Adipocyte (in vitro differentiated cells): Measurements from ENCODE around the gene MIER2.

ENCODE experiments used
- DNase-seq: peaks from one replicate; pipeline ENCODE4 v3.0.0-alpha.2; 2015; ENCODE audit warnings: low read depth
- H3K27me3 ChIP-seq: replicated peaks from 2 replicates; pipeline ENCODE4 v1.7.0; 2013; ENCODE audit warnings: mild to moderate bottlenecking, low read length, moderate library complexity; ENCODE audit not compliant: control insufficient read depth, insufficient read depth
- H3K36me3 ChIP-seq: 2 replicates; pipeline ENCODE4 v1.7.0; 2013; ENCODE audit warnings: low read length, mild to moderate bottlenecking, moderate library complexity; ENCODE audit not compliant: control insufficient read depth, insufficient read depth, severe bottlenecking
- H3K4me1 ChIP-seq: 2 replicates; pipeline ENCODE4 v1.7.0; 2013; ENCODE audit warnings: mild to moderate bottlenecking, low read length, moderate library complexity; ENCODE audit not compliant: control insufficient read depth, insufficient read depth
- H3K4me3 ChIP-seq: 2 replicates; pipeline ENCODE4 v1.7.0; 2013; ENCODE audit warnings: mild to moderate bottlenecking, low read length, moderate library complexity
- H3K9ac ChIP-seq: 2 replicates; pipeline ENCODE4 v1.7.0; 2013; ENCODE audit warnings: mild to moderate bottlenecking, low read length, moderate library complexity
- H3K9me3 ChIP-seq: 2 replicates; pipeline ENCODE4 v1.7.0; 2013; ENCODE audit warnings: mild to moderate bottlenecking, low read length, moderate library complexity; ENCODE audit not compliant: control insufficient read depth

Gene MIER2

DNA sequence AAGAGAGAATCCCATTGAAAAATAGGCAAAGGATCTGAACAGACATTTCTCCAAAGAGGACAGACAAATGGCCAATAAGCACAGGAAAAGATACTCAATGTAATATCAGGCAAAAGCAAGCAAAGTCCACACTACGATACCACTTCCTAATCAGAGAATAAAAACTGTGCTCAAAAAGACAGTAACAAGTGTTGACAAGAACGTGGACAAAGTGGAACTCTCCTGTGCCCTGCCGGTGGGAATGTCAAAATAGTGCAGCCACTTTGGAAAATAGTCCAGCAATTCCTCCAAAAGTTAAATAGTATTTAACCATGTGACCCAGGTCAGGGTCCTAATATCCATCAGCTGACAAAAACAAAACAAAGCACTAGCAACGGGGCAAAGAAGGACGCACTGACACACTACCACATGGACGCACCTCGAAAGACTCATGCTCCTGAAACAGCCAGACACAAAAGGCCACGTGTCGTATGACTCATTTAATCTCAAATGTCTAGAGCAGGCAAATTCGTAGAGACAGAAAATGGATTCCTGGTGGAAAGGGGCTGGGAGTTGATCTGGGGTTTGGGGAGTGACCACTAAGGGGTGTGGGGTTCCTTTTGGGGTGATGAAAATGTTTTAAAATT, 5.2 kb downstream of the MIER2 start:
- no peak overlapping the region for H3K9ac ChIP-seq
- H3K4me1 ChIP-seq = peaks cover 48% of the 10 kb centered on the region
- no peaks in the 10 kb centered on the region for H3K27me3 ChIP-seq
- H3K9me3 ChIP-seq = no peaks in the 10 kb centered on the region
- no peak overlapping the region for H3K4me3 ChIP-seq
- DNase-seq = no peak
- H3K36me3 ChIP-seq = peaks cover 15% of the 10 kb centered on the region

GRCh38 chr19:338421-338820, 6.2 kb downstream of the MIER2 start:
- no peak overlapping the region for H3K4me3 ChIP-seq
- H3K4me1 ChIP-seq = peaks cover 43% of the 10 kb centered on the region
- DNase-seq = no peak
- no peak overlapping the region for H3K9ac ChIP-seq
- no peaks in the 10 kb centered on the region for H3K9me3 ChIP-seq
- no peaks in the 10 kb centered on the region for H3K27me3 ChIP-seq
- H3K36me3 ChIP-seq = peaks cover 21% of the 10 kb centered on the region

DNA sequence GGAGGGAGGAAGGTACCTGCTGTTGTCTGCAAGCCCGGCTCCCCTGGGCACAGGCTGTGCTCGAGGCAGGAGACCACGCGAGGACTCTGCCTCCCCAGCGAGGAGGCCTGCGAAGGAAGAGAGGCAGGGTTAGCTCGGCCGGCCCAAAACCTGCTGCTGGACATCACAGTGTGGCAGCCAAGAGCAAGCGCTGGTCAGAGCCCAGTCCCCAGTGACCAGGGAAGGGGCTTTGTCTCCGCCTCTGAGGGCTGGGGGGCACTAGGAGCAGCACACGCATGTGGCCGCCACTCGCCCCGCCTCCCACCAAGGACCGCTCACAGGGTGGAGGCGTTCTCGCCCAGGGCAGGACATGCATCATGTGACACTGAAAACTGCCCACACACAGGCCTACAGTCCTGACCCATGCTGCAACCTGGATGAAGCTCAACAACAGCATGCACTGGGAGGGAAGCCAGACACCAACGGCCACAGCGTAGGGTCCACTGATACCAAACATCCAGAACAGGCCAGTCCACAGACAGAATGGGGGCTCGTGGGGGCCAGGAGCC, 8.5 kb downstream of the MIER2 start:
- no peaks in the 10 kb centered on the region for H3K27me3 ChIP-seq
- H3K4me1 ChIP-seq = peaks cover 21% of the 10 kb centered on the region
- DNase-seq = no peak
- H3K9ac ChIP-seq = peak overlapping the region; percentile 61
- no peaks in the 10 kb centered on the region for H3K9me3 ChIP-seq
- H3K4me3 ChIP-seq = peak overlapping the region; percentile 17
- peaks cover 25% of the 10 kb centered on the region for H3K36me3 ChIP-seq

- DNase-seq = no peak
- Histone ChIP-seq H3K36me3 (peaks cover 31% of the 10 kb centered on the region), H3K4me1 (peaks cover 17% of the 10 kb centered on the region), H3K4me3 (peak overlapping the region; percentile 17), H3K9me3 (no peaks in the 10 kb centered on the region), H3K27me3 (no peaks in the 10 kb centered on the region), H3K9ac (peak overlapping the region; percentile 61)
These were observed 9.0 kb downstream of the MIER2 start for GRCh38 chr19:335486-336066.

- peaks cover 29% of the 10 kb centered on the region for H3K36me3 ChIP-seq
- no peak overlapping the region for H3K9ac ChIP-seq
- no peak overlapping the region for H3K4me3 ChIP-seq
- H3K27me3 ChIP-seq = no peaks in the 10 kb centered on the region
- H3K9me3 ChIP-seq = no peaks in the 10 kb centered on the region
- peaks cover 17% of the 10 kb centered on the region for H3K4me1 ChIP-seq
- DNase-seq = no peak
These were observed 9.5 kb downstream of the MIER2 start for GRCh38 chr19:335072-335471.

GRCh38 chr19:334296-335071, 10.1 kb downstream of the MIER2 start:
- Histone ChIP-seq H3K4me3 (no peak overlapping the region), H3K27me3 (no peaks in the 10 kb centered on the region), H3K36me3 (peaks cover 35% of the 10 kb centered on the region), H3K9me3 (no peaks in the 10 kb centered on the region), H3K4me1 (peaks cover 17% of the 10 kb centered on the region), H3K9ac (no peak overlapping the region)
- no peak for DNase-seq

GRCh38 chr19:330503-330902, 14.1 kb downstream of the MIER2 start:
- Histone ChIP-seq H3K9ac (no peak overlapping the region), H3K9me3 (no peaks in the 10 kb centered on the region), H3K27me3 (no peaks in the 10 kb centered on the region), H3K4me1 (peaks cover 5% of the 10 kb centered on the region), H3K36me3 (peaks cover 74% of the 10 kb centered on the region), H3K4me3 (no peak overlapping the region)
- no peak for DNase-seq

DNA sequence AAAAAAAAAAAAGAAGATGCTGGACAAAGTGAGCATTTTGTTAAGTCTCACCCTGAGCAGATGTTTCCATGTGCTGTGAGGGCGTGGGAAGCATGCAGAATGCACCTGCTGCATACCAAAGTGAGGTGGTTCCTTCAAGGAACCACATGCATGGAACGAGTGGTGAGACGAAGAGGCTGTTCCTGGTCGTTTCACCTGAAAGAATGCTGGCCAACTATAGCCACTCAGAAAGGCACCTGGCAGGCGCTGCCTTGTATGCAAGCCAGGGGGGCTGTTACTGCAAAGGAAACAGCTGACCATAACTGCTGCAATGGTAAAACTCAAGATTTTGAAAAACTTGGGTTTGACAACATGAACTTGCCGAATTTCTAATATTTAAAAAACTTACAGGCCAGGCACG, 14.7 kb downstream of the MIER2 start:
- Histone ChIP-seq H3K27me3 (no peaks in the 10 kb centered on the region), H3K4me3 (no peak overlapping the region), H3K9me3 (no peaks in the 10 kb centered on the region), H3K9ac (no peak overlapping the region), H3K4me1 (no peaks in the 10 kb centered on the region), H3K36me3 (peaks cover 75% of the 10 kb centered on the region)
- DNase-seq = no peak

DNA sequence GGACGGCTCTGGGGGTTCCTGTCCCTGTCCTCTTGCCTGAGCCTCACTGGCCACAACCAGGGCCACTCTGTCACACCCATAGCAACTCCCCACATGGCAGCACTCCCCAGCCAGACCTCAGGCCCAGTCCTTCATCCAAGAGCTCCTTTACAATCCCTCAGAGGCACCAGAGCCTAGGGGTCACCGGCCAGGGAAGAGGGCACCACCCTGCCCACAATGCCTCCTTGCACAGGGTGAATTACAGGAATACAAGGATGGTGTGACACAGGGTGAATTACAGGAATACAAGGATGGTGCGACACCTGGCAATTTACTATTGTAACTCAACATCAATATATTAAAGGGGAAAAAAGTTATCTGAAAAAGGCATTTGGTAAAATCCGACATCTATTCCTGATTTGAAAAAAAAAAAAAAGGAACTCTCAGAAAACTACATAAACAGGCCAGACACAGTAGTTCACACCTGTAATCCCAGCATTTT, 16.5 kb downstream of the MIER2 start:
- Histone ChIP-seq H3K4me3 (no peak overlapping the region), H3K27me3 (no peaks in the 10 kb centered on the region), H3K36me3 (peaks cover 71% of the 10 kb centered on the region), H3K4me1 (no peaks in the 10 kb centered on the region), H3K9me3 (no peaks in the 10 kb centered on the region), H3K9ac (no peak overlapping the region)
- no peak for DNase-seq

DNA sequence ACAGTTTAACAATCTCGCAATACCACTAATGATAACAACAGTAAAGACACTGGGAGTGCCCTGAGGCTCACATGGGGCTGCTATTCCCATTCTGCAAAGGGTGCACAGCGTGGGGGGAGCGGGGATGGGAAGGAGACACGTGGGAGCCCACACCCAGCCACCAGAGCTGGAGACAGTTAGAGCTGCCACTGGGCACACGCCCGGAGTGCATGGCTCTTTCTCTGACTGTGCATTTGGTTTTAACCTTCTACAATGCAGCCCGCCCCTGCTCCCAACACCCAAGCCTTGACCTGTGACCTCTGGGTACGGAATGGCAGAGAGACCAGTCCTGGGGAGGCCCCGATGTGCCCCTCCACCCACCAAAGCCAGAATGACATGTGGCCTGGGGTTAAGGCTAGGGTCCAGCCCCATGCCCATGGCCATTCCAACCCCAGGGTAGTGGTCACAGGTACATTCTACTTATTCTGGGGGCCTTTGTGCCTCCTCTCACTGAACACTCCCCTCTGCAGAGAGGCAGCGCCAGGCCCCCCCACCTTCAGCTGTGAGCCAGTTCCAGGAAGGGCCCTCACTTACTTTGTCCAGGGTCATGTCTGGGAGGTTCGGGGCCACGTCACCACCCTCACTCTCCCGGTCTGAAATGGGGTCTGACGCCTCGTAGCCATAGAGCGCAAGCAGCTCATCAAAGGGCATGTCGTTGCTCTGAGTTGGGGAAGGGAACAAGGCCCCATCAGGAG, 17.1 kb downstream of the MIER2 start:
- Histone ChIP-seq H3K9ac (no peak overlapping the region), H3K4me3 (no peak overlapping the region), H3K36me3 (peaks cover 78% of the 10 kb centered on the region), H3K9me3 (no peaks in the 10 kb centered on the region), H3K4me1 (no peaks in the 10 kb centered on the region), H3K27me3 (no peaks in the 10 kb centered on the region)
- no peak for DNase-seq

DNA sequence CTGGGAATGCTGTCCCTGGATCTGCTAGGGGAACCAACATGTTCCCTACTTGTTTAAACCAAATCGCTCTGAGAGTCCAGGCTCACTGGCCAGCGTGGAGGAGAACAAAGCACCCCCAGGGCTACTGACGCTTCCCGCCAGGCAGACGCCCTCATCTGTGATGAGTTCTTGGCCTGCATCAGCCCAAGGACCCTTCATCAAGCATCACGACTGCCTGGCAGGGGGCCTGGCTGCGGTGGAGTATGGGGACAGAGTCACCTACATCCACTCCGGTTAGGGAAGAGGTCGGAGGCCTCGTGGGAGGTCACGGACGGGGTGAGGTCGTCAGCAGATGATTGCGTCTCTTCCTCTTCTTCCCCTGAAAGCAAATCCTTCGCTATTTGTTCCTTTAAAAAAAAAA, 17.7 kb downstream of the MIER2 start:
- no peaks in the 10 kb centered on the region for H3K9me3 ChIP-seq
- no peaks in the 10 kb centered on the region for H3K27me3 ChIP-seq
- no peak for DNase-seq
- no peaks in the 10 kb centered on the region for H3K4me1 ChIP-seq
- H3K36me3 ChIP-seq = peaks cover 81% of the 10 kb centered on the region
- no peak overlapping the region for H3K4me3 ChIP-seq
- H3K9ac ChIP-seq = no peak overlapping the region
